HG03460 (cell line): ENCODE measurements around the gene TMPRSS13.
"Not testable (repeated sequence)": the region's sequence is repeated elsewhere in the genome, so short reads cannot be mapped to it uniquely, and the experiment has no call there.

Source experiments
- ATAC-seq: cut with Tn5 transposase; IDR thresholded peaks from one replicate; pipeline ENCODE4 v1.9.1; 2021; ENCODE audit not compliant: unreplicated experiment

The TMPRSS13 gene

GRCh38 chr11:117874253-117874909 is 54.8 kb downstream of the TMPRSS13 start:
- no peak for ATAC-seq

- no peak for ATAC-seq
Observed at GRCh38 chr11:117873828-117874125, 55.4 kb downstream of the TMPRSS13 start.

- ATAC-seq: no peak
Observed at GRCh38 chr11:117872975-117873827, 56.0 kb downstream of the TMPRSS13 start.

GRCh38 chr11:117872420-117872961 is 56.7 kb downstream of the TMPRSS13 start:
- no peak for ATAC-seq

- no peak for ATAC-seq
Observed at GRCh38 chr11:117871784-117872183, 57.4 kb downstream of the TMPRSS13 start.

- ATAC-seq: no peak
Observed at GRCh38 chr11:117871160-117871559, 58.0 kb downstream of the TMPRSS13 start.

- ATAC-seq: no peak
Observed at GRCh38 chr11:117870103-117870952, 58.9 kb downstream of the TMPRSS13 start.

GRCh38 chr11:117869604-117870003 is 59.6 kb downstream of the TMPRSS13 start:
- no peak for ATAC-seq

- ATAC-seq: no peak
Observed at GRCh38 chr11:117868815-117869561, 60.2 kb downstream of the TMPRSS13 start.

- no peak for ATAC-seq
Observed at GRCh38 chr11:117868088-117868487, 61.1 kb downstream of the TMPRSS13 start.

- no peak for ATAC-seq
Observed at GRCh38 chr11:117866526-117866925, 62.7 kb downstream of the TMPRSS13 start.

GRCh38 chr11:117865546-117865945 is 63.7 kb downstream of the TMPRSS13 start:
- ATAC-seq: not testable (repeated sequence)

- no peak for ATAC-seq
Observed at GRCh38 chr11:117863383-117863782, 65.8 kb downstream of the TMPRSS13 start.

- ATAC-seq: no peak
Observed at GRCh38 chr11:117862753-117863152, 66.4 kb downstream of the TMPRSS13 start.

GRCh38 chr11:117862019-117862725 is 67.0 kb downstream of the TMPRSS13 start:
- ATAC-seq: no peak

- ATAC-seq: no peak
Observed at GRCh38 chr11:117861151-117862018, 67.8 kb downstream of the TMPRSS13 start.

GRCh38 chr11:117860139-117860538 is 69.1 kb downstream of the TMPRSS13 start:
- ATAC-seq: no peak

- ATAC-seq: no peak
Observed at GRCh38 chr11:117859488-117860112, 69.6 kb downstream of the TMPRSS13 start.

- ATAC-seq: no peak
Observed at GRCh38 chr11:117859061-117859460, 70.1 kb downstream of the TMPRSS13 start.
